Osteoblast (primary cell): ENCODE data around the gene ONECUT1. TPM values are rescaled to one million over a fixed set of nuclear protein-coding genes. Genes with fewer than 3 reads are reported as not detected.

ENCODE experiments used
- DNase-seq: peaks from one replicate; pipeline ENCODE4 v3.0.0; 2011; ENCODE audit warnings: low spot score, mixed read lengths; ENCODE audit not compliant: insufficient read length; ENCODE audit errors: missing footprints
- H2AFZ ChIP-seq: 2 replicates; pipeline ENCODE4 v1.6.0; 2011; ENCODE audit warnings: mild to moderate bottlenecking, low read length
- H3K27ac ChIP-seq: 2 replicates; pipeline ENCODE4 v1.5.1; 2011; ENCODE audit warnings: mild to moderate bottlenecking, low read depth, low read length, moderate library complexity
- H3K27me3 ChIP-seq: 2 replicates; pipeline ENCODE4 v1.6.0; 2012; ENCODE audit warnings: mild to moderate bottlenecking, control low read depth, inconsistent platforms, low read length, moderate library complexity; ENCODE audit not compliant: insufficient read depth
- H3K36me3 ChIP-seq: 2 replicates; pipeline ENCODE4 v1.5.1; 2011; ENCODE audit warnings: mild to moderate bottlenecking, low read length, control low read depth, moderate library complexity; ENCODE audit not compliant: insufficient read depth
- H3K4me1 ChIP-seq: 2 replicates; pipeline ENCODE4 v1.5.1; 2011; ENCODE audit warnings: mild to moderate bottlenecking, low read length, control low read depth, moderate library complexity; ENCODE audit not compliant: insufficient read depth
- H3K4me2 ChIP-seq: 2 replicates; pipeline ENCODE4 v1.6.0; 2011; ENCODE audit warnings: mild to moderate bottlenecking, low read length; ENCODE audit not compliant: insufficient read depth
- H3K4me3 ChIP-seq: fragments of 200-600 bp; sonication (generic); 3 replicates; pipeline ENCODE4 v1.5.1; 2012; ENCODE audit warnings: mild to moderate bottlenecking, low read length, inconsistent platforms; ENCODE audit not compliant: insufficient read depth
- H3K79me2 ChIP-seq: 2 replicates; pipeline ENCODE4 v1.6.0; 2012; ENCODE audit warnings: mild to moderate bottlenecking, low read length, control low read depth, inconsistent platforms; ENCODE audit not compliant: insufficient read depth
- H3K9me3 ChIP-seq: 2 replicates; pipeline ENCODE4 v1.5.1; 2011; ENCODE audit warnings: low read depth, low read length, control low read depth
- H4K20me1 ChIP-seq: 2 replicates; pipeline ENCODE4 v1.6.0; 2012; ENCODE audit warnings: mild to moderate bottlenecking, low read length, control low read depth; ENCODE audit not compliant: insufficient read depth
- CTCF ChIP-seq: IDR thresholded peaks from 2 replicates; pipeline ENCODE4 v1.5.1; 2011; ENCODE audit warnings: mild to moderate bottlenecking, low read depth, low read length, moderate library complexity; ENCODE audit errors: extremely low read depth
- total RNA-seq: library from RNA; depleted of rRNA; stranded (reverse); fragments of >200 nt; gene quantifications from 2 replicates; pipeline ENCODE4 v1.2.3, GENCODE V29; 2012

The ONECUT1 gene
- total RNA-seq, 1 donor, result not detected

GRCh38 chr15:52730594-52730993, 59.5 kb downstream of the ONECUT1 start:
- H3K36me3 ChIP-seq, result no peaks in the 10 kb centered on the region
- H4K20me1 ChIP-seq, result no peaks in the 10 kb centered on the region
- H3K9me3 ChIP-seq, result no peaks in the 10 kb centered on the region
- no peak for DNase-seq
- H3K79me2 ChIP-seq, result no peaks in the 10 kb centered on the region
- no peak overlapping the region for H3K4me3 ChIP-seq
- peaks cover 2% of the 10 kb centered on the region for H3K27me3 ChIP-seq
- H3K27ac ChIP-seq, result no peak overlapping the region
- no peak overlapping the region for H3K4me2 ChIP-seq
- H3K4me1 ChIP-seq, result peaks cover 11% of the 10 kb centered on the region
- TF ChIP-seq CTCF, result no peak
- no peak overlapping the region for H2AFZ ChIP-seq

GRCh38 chr15:52730173-52730572, 60.0 kb downstream of the ONECUT1 start:
- no peaks in the 10 kb centered on the region for H3K79me2 ChIP-seq
- TF ChIP-seq CTCF, result no peak
- H2AFZ ChIP-seq, result no peak overlapping the region
- H3K4me3 ChIP-seq, result no peak overlapping the region
- DNase-seq, result no peak
- no peaks in the 10 kb centered on the region for H4K20me1 ChIP-seq
- no peak overlapping the region for H3K4me2 ChIP-seq
- peaks cover 2% of the 10 kb centered on the region for H3K27me3 ChIP-seq
- no peaks in the 10 kb centered on the region for H3K9me3 ChIP-seq
- peaks cover 11% of the 10 kb centered on the region for H3K4me1 ChIP-seq
- H3K27ac ChIP-seq, result no peak overlapping the region
- no peaks in the 10 kb centered on the region for H3K36me3 ChIP-seq

- no peak overlapping the region for H2AFZ ChIP-seq
- no peaks in the 10 kb centered on the region for H3K36me3 ChIP-seq
- no peak overlapping the region for H3K27ac ChIP-seq
- DNase-seq, result no peak
- H3K4me2 ChIP-seq, result no peak overlapping the region
- H3K9me3 ChIP-seq, result no peaks in the 10 kb centered on the region
- H3K79me2 ChIP-seq, result no peaks in the 10 kb centered on the region
- H4K20me1 ChIP-seq, result no peaks in the 10 kb centered on the region
- H3K4me3 ChIP-seq, result no peak overlapping the region
- H3K4me1 ChIP-seq, result peaks cover 10% of the 10 kb centered on the region
- no peak for TF ChIP-seq CTCF
- H3K27me3 ChIP-seq, result peaks cover 2% of the 10 kb centered on the region
These were observed 61.2 kb downstream of the ONECUT1 start for GRCh38 chr15:52728899-52729298.

- peaks cover 2% of the 10 kb centered on the region for H3K27me3 ChIP-seq
- no peak overlapping the region for H2AFZ ChIP-seq
- no peaks in the 10 kb centered on the region for H3K9me3 ChIP-seq
- H3K27ac ChIP-seq, result no peak overlapping the region
- H4K20me1 ChIP-seq, result no peaks in the 10 kb centered on the region
- TF ChIP-seq CTCF, result no peak
- no peaks in the 10 kb centered on the region for H3K79me2 ChIP-seq
- H3K4me1 ChIP-seq, result peaks cover 6% of the 10 kb centered on the region
- H3K36me3 ChIP-seq, result no peaks in the 10 kb centered on the region
- H3K4me2 ChIP-seq, result no peak overlapping the region
- DNase-seq, result no peak
- no peak overlapping the region for H3K4me3 ChIP-seq
These were observed 62.3 kb downstream of the ONECUT1 start for GRCh38 chr15:52727815-52728214.
